Psoas muscle (tissue), 8 donors: ENCODE measurements around the gene SLCO1B3. TPM values are rescaled to one million over a fixed set of nuclear protein-coding genes. Genes with fewer than 3 reads are reported as not detected.

ENCODE experiments used
- ATAC-seq, 4 donors: fragments of 200-7000 bp; cut with Tn5 transposase; one replicate each; pipeline ENCODE4 v1.9.1; 2020; ENCODE audit warnings: moderate library complexity in 3 of 4, mild to moderate bottlenecking in 2 of 4
- DNase-seq, 2 donors: peaks; one replicate each; pipeline ENCODE4 v3.0.0-alpha.2; 2020
- H3K27ac ChIP-seq: fragments of 200-600 bp; one replicate; pipeline ENCODE4 v1.8.0; 2022
- H3K27me3 ChIP-seq, 3 donors: fragments of 200-600 bp in 1 of 3; one replicate each; pipeline versions ENCODE4 v1.6.1 to v1.8.0; 2013 to 2022; ENCODE audit warnings: low read length in 2 of 3, mild to moderate bottlenecking in 2 of 3, moderate library complexity in 1 of 3; ENCODE audit not compliant: insufficient read depth in 3 of 3
- H3K36me3 ChIP-seq, 2 donors: fragments of 200-600 bp in 1 of 2; one replicate each; pipeline versions ENCODE4 v1.6.1 to v1.8.0; 2013 to 2022; ENCODE audit warnings: low read depth in 1 of 2, mild to moderate bottlenecking in 1 of 2, moderate library complexity in 1 of 2; ENCODE audit not compliant: insufficient read depth in 1 of 2
- H3K4me1 ChIP-seq: fragments of 200-600 bp; one replicate; pipeline ENCODE4 v1.8.0; 2022
- H3K4me3 ChIP-seq: fragments of 200-600 bp; one replicate; pipeline ENCODE4 v1.8.0; 2022; ENCODE audit warnings: mild to moderate bottlenecking
- H3K9me3 ChIP-seq: fragments of 200-600 bp; one replicate; pipeline ENCODE4 v1.8.0; 2022
- CTCF ChIP-seq: fragments of 200-600 bp; IDR thresholded peaks from one replicate; pipeline ENCODE4 v1.8.0; 2022; ENCODE audit warnings: antibody characterized with exemption
- WGBS, 3 donors: extraction: QIAGEN DNeasy Blood & Tissue Kit; methylation state at CpG; one replicate each; pipeline versions ENCODE4 v1.1.6 to v1.1.7; 2013; 5-methylcytosine and 5-hydroxymethylcytosine counted together
- intact Hi-C, 2 donors: fragments of 100-400 bp; cut with DNase I; formaldehyde crosslinking; loops; one replicate each; pipeline versions ENCODE4 v1.11.0 to v1.14.2; 2022
- polyA plus RNA-seq, 3 donors: library from polyadenylated mRNA; stranded (reverse); fragments of 200-250 nt; gene quantifications; one replicate each; pipeline ENCODE4 v1.2.3, GENCODE V29; 2013
- total RNA-seq, 4 donors: library from RNA; stranded (reverse); fragmentation: NEBNext Ultra II Directional in 2 of 4; extraction: Animal tissue kit (Norgen Biotek cat#: 25700) in 2 of 4; gene quantifications; one replicate each; pipeline versions ENCODE4 v1.2.1 to v1.2.4, GENCODE V29; 2021 to 2023
- donor health status: healthy with polysubstance abuse.
- donor health status: DM: no; HTN: no; CAD: no; lungs with moderate emphysema.
- donor health status: Bipolar disorder and iron deficiency.
- donor health status: healthy.
- donor health status: DM: yes; HTN: yes; CAD: no.
- donor health status: DM: no; HTN: no; CAD: no.
- donor health status: DM: no; HTN: no; CAD: no.
- donor health status: DM: yes; HTN: yes; CAD: no.

Gene SLCO1B3
- total and polyA plus RNA-seq, 7 donors = 0.04 TPM; not detected in 6

- WGBS, 3 donors = 59 to 69% (median 69%) methylated on average over 3 of the region's 3 CpGs
- ATAC-seq (no peak), DNase-seq (no peak)
- H3K4me1 ChIP-seq = no peaks in the 10 kb centered on the region
- no peaks in the 10 kb centered on the region for H3K27me3 ChIP-seq
- H3K27ac ChIP-seq = no peak overlapping the region
- no peaks in the 10 kb centered on the region for H3K9me3 ChIP-seq
- no peak overlapping the region for H3K4me3 ChIP-seq
- TF ChIP-seq CTCF = no peak
- intact Hi-C loops = no loop called here
- no peaks in the 10 kb centered on the region for H3K36me3 ChIP-seq
These were observed 139.7 kb downstream of the SLCO1B3 start for GRCh38 chr12:20950248-20950647.

- ATAC-seq (no peak), DNase-seq (no peak)
- Histone ChIP-seq H3K27ac (no peak overlapping the region), H3K9me3 (no peaks in the 10 kb centered on the region), H3K36me3 (no peaks in the 10 kb centered on the region), H3K4me1 (no peaks in the 10 kb centered on the region), H3K27me3 (no peaks in the 10 kb centered on the region), H3K4me3 (no peak overlapping the region)
- no peak for TF ChIP-seq CTCF
- 70 to 80% (median 75%) methylated on average over 2 of the region's 2 CpGs for WGBS, 3 donors
- intact Hi-C loops = no loop called here
These were observed 152.8 kb downstream of the SLCO1B3 start for GRCh38 chr12:20963303-20963702.

GRCh38 chr12:20963762-20964161, 153.3 kb downstream of the SLCO1B3 start:
- DNase-seq (no peak), ATAC-seq (no peak)
- 70 to 77% (median 77%) methylated on average over 4 of the region's 4 CpGs for WGBS, 3 donors
- Histone ChIP-seq H3K27ac (no peak overlapping the region), H3K9me3 (no peaks in the 10 kb centered on the region), H3K4me1 (no peaks in the 10 kb centered on the region), H3K4me3 (no peak overlapping the region), H3K27me3 (no peaks in the 10 kb centered on the region), H3K36me3 (no peaks in the 10 kb centered on the region)
- no peak for TF ChIP-seq CTCF
- intact Hi-C loops = no loop called here

Other genes with a start within 250 kb of the SLCO1B3 start
- gene SLCO1C1, start 115.4 kb upstream of the SLCO1B3 start, total RNA-seq = not detected
- gene SLCO1C1, start 115.4 kb upstream of the SLCO1B3 start, polyA plus RNA-seq = under 1 TPM in 2 of 3 donors, not detected in 1; 0.26 to 0.29 TPM